GM21737 (cell line): ENCODE measurements around the gene ITPR1.

Experiments
- ATAC-seq: cut with Tn5 transposase; IDR thresholded peaks from one replicate; pipeline ENCODE4 v1.9.1; 2021; ENCODE audit warnings: mild to moderate bottlenecking, moderate library complexity; ENCODE audit not compliant: unreplicated experiment

Gene ITPR1

DNA sequence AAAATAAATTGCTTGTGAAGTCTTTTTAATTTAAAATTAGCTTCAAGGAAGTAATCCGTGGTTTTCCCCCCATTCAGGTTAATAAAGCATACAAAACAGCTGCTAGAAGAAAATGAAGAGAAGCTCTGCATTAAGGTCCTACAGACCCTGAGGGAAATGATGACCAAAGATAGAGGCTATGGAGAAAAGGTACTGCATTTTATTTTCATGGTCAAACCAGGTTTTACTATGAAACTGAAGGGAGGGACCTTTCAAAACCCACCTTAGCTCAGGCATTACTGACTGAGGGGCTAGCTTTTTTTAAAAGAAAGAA is 218.5 kb downstream of the ITPR1 start:
- peak; percentile 17 for ATAC-seq

DNA sequence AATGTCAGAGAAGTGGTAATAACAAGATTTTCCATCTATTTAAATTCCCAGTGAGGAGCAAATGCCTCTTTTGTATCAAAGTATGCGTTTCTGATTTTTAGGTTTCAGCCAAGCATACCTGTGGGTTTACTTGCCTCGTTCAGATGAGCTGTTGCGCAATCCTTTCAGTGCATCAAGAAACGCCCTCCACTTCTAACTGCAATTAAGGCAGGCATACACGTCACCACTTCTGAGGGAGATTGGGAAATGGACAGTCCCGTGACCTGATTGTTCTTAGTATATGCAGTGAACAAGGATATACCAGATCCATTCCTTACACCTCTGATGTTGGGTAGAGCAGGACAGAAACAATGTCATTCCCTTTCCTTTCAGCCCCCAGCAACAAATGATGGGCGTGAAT is 219.0 kb downstream of the ITPR1 start:
- no peak for ATAC-seq

DNA sequence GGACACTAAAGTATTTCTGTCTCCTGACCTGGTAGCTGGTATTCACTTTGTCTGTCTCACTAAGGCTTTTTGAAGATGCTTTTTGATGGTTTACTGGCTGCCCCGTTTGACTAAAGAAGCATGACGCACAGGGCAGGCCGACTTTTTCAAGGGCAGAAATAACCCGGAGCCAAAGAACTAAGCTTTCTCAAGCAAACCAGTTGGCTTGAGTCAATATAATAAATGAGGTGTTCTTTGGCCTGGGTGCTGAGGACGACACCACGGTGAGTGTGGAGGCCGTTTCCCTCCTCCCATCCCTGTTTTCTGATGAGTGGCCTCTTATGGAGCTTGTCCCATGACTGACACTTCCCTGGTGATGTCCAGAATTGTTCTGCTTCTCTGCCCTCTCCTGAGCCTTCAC is 220.9 kb downstream of the ITPR1 start:
- ATAC-seq = no peak

DNA sequence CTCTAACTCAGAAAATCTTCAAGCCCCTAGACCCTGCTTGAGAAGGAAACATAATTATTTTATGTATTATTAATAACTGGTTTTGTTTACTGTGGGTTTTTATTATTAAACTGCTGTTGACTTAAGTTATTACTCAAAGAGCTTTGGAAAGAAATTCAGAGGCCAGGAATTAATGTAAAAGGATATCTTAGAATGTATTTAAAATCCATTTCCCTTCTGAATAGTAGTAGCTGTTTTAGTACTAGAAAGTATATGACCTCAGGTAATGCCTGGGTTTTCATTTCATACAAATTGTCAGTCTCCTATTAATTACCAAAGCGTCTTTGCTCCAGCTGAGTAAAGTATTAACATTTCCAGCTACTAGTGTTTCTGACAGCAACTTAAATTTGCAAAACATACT is 223.1 kb downstream of the ITPR1 start:
- ATAC-seq = no peak

DNA sequence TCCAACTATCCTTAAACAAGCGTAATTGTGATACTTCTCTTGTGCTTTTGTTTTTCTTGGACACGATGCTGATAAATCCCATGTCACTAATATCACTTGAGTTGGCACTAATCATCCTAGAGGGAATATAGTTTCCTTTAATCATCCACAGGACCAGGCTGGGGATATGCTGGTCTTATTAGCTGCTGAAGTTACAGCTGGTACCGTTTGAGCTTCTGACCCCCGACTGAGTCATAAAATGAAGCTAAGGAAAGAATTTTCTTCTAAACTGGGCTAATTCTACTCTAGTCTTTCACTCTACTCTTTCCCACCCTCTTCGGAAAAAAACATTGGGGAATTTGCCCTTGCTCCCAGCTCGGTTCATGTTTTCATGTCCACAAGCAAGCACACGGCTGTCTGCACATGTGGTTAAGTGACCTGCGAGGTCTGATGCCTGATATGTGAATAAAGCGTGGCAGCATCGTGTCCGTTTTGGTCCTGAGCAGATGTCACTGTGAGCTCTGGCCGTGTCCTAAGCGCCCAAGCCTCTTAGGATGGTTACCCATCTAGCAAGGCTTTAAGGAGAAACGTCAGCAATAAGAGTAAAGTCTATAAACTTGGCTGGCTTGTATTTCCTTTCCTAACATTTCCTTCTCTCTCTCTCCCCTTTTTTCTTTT is 223.7 kb downstream of the ITPR1 start:
- no peak for ATAC-seq

DNA sequence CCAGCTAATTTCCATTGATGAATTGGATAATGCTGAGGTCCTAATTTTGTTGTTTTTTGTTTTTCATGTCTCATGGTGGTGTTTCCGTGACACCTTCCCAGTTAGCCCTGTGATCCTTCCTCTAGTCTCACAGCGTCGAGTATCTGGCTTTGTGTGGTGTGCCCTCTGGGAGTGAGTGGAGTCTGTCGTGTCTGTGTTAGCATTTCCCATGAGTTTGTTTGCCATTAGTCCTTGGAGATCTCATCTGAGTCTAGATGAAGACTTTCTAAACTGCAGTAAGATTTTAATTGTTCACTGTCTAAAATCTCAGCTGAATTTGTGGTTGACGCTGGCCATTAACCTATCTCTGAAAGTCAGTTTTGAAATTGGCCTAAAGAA is 224.2 kb downstream of the ITPR1 start:
- no peak for ATAC-seq

DNA sequence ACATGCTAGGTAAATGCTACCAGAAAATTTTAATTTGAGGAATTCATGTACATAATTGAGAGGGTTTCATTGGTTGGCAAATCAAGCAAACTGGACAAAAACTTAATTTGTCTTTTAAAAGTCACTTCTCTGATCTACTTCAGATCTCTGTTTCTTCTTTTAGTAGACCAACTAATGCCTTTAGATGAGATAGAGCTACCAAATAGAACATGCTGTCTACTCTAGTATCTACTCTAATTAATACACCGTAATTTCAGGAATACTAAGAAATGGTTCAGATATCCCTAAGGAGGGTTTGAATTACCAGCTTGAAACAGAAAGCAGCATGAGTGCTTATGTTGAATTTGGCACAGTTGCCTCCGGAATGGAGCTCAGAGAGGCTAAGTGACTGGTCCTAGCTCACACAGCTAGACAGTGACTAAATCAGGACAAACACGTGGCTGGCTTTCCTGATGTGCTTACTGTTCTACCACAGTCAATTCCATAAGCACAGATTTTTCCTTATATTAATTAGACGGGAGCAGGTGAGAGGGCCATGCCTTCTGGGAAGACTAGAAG is 225.1 kb downstream of the ITPR1 start:
- no peak for ATAC-seq

DNA sequence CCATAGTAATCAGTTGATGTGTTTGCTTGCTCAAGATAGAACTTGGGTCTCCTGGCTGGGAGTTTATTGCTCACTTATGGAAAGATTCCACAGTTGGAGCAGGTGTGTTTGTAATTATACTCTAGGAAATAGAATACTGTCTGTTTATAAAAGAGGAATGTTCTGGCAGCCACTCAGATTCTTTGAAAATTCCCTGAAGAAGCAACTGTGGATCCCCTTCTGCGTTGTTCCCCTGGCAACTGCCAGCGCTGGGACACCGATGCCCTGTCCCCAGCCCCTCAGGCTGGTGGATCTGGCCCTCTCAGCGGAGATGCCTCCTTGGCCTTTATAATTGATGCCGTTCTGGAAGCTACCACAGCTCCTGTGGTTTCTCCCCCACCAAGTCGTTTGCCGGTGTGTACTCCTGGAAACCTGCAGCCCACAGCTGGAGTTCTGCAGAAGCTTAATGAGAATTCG is 225.9 kb downstream of the ITPR1 start:
- no peak for ATAC-seq

DNA sequence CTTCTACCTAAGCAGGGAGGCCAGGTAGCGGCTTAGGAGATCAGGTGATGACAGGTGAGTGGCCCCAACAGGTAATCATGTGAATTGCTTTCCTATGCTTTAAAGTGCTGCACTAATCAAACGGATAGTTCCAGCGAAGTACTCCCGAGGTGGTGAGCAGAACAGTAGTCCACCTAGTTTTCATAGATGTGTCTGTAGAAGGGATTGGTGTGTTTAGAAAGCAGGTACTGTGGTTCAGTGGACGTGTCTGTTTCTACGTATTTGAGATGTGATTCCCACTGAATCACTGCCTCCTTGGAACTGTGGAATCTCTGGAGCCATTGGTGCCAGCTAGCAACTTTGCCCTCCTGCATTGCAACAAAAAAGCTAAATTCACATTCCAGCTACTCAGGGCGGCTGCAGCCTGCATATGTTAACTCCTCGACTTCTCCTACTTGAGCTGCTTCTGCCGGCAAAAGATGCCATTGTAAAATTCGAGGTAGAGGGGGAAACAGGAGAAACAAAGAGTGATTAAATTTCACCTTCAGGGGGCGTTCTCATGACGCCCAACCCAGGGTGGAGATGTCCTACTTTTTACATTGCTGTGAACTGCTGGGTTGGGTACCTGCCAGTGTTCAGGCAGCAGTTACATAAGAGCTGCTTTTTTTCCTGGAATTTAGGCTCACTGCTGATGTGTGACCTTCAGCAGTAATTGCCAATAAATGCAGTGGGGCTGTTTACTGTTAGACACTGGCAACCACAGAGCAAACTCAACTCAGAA is 227.3 kb downstream of the ITPR1 start:
- no peak for ATAC-seq

DNA sequence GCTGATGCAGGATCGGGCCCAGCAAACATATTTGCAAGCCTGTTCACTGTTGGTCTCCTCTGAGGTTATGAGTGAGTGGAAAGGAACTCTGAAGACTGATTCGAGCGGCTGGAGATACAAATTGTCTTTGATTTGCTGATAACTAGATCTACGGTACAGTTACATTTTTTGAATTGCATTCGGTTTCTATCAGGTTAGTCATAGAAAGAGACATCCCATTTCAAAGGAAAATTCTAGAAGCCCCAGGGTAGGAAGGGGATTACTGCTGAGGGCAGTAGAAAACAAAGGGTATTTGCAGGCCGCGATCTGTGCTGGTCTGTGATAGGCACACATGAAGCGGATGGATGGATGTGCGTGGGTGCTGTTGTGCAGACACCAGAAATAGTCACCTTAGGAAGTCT is 228.4 kb downstream of the ITPR1 start:
- no peak for ATAC-seq

DNA sequence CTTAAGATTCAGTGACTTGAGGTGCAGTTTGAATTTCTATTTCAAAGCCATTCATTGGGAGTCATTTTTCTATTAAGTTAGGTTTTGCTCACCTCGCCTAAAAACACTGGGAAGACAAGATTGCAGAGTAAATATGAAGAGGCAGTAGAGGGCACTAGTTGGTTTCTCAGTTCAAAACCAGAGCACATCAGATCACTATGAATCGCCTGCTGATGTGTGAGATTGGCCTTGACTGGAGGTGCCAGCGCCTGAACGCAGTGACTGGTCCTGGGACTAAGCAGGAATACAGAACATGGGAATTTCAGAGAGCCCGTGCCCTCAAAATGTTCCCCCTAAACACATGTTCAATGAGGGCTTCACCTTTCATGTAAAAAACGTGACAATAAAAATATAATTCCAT is 229.0 kb downstream of the ITPR1 start:
- ATAC-seq = no peak

DNA sequence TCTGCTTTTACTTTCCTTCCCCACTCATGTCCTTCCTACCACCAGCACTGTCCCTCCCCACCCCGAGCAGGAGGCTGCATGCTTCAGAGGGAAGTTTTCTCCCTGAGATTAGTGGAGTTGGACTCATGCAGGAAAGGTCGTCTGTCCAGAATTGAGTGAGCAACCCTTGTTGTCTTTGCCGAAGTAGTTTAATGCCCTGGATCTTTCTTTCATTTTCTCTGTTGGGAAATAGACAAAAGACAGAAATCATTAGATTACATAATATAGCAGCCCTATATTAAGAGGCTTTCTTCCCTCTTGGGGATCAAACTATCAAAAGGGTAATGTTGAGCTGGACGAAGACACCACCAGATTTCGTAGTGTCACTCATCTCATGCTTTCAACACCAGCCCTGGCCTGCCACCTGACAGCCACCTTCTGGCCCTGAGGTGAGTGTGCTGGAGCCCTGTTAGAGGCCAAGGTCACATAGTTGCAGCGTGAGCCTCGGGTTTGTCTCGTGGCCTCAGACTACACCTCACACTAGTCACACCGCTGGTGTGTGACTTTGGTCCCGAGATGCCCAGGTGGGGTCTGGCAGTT is 231.0 kb downstream of the ITPR1 start:
- no peak for ATAC-seq

DNA sequence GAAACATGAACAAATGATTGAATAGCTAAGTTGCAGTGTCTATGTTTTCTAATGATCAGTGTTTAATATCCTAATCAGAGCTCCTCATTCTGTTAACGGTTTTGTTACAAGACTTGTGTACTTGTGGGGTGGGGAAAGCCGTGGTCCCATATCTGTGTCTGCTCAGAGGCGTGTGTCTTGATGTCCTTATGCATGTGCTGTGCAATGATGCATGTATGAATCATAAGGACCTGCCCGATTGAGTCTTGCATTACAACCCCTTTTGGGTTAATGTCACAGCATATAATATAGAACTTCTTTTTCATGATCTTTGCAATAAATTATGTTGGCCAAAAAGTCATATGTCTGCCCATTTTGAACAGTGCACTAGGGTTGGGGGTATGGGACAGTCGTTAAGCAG is 233.4 kb downstream of the ITPR1 start:
- ATAC-seq = no peak

DNA sequence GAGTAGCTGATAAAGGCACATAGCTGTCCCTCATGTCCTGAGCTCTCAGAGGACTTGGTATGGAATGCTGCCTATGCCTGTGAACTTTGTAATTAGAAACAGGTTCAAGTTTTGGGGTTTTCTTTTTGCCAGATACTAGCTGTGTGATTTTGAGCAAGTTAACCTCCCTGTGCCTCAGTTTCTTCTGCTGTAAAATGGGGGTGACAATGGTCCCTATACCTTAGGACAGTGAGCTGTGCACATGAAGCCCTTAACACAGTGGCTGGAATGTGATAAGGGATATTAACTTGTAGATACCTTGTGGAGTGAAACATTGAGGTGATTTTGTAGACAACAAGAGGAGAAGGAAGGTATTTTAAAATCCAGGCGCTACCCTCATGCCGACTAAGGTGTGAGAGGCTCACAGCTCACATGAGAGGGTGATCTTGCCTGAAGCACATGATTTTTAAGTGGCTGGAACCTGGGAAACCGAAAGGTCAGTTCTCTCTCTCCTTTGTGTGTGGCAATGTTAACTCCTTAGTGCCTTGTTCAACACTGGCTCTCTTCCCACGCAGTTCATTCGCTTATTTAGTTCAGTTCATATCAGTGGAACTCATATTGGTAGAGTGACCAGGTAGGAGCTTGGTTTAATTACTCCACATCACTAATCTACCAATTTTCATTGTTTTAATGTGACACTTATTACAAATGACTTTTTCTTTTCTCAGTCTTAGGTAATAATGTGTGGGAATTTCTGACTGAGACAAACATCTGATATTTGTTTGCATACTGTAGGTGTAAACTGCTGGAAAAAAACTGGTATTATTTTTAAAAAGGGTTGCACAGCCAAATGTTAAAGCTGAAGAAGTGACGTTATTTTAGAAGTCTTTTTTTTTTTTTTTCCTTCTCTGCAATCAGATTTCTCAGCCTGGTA is 236.2 kb downstream of the ITPR1 start:
- ATAC-seq = no peak

DNA sequence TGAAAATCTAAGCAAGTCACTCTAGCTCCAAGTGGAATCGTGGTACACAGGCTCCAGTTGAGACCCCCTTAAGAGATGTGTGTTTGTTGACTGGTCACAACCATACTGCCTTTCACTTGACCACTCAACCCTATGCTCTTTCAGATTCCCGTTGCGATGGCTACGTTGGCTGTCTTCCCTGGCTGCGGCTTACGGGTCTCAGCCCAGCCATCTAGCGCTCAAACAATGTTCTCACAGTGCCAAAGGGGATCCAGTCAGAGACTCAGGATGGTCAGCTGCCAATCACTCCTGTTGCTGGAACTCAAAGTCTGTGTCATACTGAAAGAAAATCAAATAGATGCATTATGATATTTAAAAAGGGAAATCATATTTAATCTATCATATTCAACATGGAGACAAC is 237.6 kb downstream of the ITPR1 start:
- ATAC-seq = no peak

DNA sequence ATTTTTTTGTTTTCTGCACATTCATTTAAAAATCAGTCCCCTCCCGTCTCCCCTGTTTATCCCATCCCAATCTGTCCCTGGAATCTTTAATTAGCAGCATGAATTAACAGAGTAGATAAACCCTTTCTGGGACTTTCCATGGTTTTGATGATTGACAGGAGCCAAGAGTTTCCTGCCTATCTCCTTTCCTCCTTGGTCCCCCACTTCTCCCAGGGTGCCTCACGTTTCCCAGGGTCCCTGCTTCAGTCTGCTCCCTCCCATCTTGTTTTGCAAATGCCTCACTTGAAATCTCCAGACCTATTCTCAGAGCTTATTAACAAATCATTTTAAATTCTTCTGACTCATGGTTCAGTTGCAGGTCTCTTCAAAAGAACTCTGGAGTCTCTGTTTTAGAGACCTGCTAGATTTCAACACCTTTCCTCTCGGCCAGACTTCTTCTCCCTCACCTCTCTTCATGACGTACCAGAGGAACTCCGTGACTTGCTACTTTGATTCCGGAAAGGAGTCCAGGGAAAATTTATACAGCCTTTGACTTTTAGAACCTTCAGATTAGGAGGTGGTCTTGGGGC is 238.5 kb downstream of the ITPR1 start:
- ATAC-seq = no peak

DNA sequence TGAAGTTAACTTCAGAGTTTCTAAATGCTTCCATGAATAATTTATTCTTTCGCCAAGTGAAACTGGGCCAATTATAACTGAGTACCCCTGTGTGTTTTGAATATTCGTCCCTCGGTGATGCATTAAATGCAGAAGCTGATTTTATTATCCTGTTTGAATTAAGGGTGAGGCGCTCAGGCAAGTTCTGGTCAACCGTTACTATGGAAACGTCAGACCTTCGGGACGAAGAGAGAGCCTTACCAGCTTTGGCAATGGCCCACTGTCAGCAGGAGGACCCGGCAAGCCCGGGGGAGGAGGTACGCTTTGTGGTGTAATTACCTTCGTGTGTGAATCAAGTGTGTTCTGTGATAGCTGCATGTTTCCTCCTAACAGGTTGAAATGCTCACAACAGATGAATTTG is 239.8 kb downstream of the ITPR1 start:
- no peak for ATAC-seq

DNA sequence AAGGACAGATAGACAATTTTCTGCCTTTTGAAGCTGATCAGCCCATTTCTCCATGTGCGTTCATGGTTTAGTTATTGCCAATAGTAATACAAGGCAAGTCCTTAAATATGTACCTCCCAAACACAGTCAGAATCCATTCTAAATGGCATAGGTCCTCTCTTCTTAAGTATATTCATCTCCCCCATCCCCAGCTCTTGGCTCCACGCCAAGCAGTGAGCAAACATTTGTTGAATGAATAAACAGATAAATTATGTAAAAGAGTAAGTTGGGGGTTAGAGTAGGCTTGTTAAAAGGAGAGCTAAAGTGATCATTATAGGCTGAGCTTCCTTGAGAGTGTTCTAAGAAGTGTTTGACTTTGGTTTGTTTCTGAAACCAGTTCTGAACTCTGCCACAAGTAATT is 241.3 kb downstream of the ITPR1 start:
- ATAC-seq = no peak

DNA sequence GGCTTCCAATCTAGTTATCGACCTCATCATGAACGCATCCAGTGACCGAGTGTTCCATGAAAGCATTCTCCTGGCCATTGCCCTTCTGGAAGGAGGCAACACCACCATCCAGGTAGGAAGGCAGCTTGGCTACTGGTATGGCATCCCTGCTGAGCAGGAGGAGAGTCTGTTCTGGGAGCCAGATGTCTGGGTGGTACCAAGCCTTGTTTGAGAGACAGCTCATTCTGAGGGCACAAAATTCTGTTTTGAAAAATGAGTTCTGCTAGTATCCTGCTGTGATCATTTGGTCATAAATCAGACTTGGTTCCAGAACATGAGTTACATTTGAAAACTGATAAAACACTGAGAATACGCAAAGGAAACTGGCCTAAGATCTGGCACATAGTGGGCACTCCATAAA is 242.1 kb downstream of the ITPR1 start:
- ATAC-seq = no peak

DNA sequence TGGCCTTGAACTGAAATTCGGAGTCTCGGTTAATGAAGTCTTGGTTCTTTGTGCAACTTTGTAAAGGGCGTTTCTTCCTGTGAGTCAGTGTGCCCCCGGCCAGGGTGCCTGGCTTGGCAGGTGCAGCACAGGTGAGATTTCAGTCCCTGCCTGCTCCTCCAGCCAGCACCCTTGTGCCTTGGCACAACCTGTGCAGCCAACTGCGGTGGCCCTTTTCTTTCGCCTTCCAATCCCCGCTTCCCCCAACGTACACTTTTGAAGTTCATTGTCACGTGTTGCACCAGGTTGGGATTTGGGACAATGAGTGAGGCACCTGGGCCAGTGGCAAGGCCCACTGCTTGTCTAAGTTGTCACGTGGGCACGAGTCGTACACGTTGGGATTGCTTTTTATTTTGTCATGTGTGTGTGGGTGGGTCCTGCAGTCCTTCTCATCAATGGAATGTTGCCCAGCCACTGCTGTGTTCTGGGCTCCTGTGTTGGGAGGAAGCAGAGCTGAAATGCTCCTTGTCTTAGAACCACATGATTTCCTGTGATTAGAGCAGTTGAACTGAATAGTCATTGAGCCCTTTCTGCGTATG is 243.2 kb downstream of the ITPR1 start:
- ATAC-seq = no peak
